ENCODE data around the gene RIMOC1. TPM values are rescaled to one million over a fixed set of nuclear protein-coding genes. Genes with fewer than 3 reads are reported as not detected.

RIMOC1 gene, protein sequence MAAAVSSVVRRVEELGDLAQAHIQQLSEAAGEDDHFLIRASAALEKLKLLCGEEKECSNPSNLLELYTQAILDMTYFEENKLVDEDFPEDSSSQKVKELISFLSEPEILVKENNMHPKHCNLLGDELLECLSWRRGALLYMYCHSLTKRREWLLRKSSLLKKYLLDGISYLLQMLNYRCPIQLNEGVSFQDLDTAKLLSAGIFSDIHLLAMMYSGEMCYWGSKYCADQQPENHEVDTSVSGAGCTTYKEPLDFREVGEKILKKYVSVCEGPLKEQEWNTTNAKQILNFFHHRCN
- polyA plus RNA-seq, result 19.6 TPM
- long read RNA-seq, donor 1, full-length matches to known transcripts, result 4 of 4 reads
- long read RNA-seq, donor 1, partial matches to known transcripts, result 0 of 4 reads
- long read RNA-seq, donor 1, other reads (novel, unspliced or antisense), result 0 of 4 reads
- long read RNA-seq, donor 2, full-length matches to known transcripts, result 6 of 6 reads
- long read RNA-seq, donor 2, partial matches to known transcripts, result 0 of 6 reads
- long read RNA-seq, donor 2, other reads (novel, unspliced or antisense), result 0 of 6 reads
- long read RNA-seq, donor 3, full-length matches to known transcripts, result 4 of 4 reads
- long read RNA-seq, donor 3, partial matches to known transcripts, result 0 of 4 reads
- long read RNA-seq, donor 3, other reads (novel, unspliced or antisense), result 0 of 4 reads
- long read RNA-seq, donor 4, result 0 reads
- long read RNA-seq, donor 5, full-length matches to known transcripts, result 6 of 6 reads
- long read RNA-seq, donor 5, partial matches to known transcripts, result 0 of 6 reads
- long read RNA-seq, donor 5, other reads (novel, unspliced or antisense), result 0 of 6 reads
- long read RNA-seq, donor 6, full-length matches to known transcripts, result 7 of 7 reads
- long read RNA-seq, donor 6, partial matches to known transcripts, result 0 of 7 reads
- long read RNA-seq, donor 6, other reads (novel, unspliced or antisense), result 0 of 7 reads
- long read RNA-seq, donor 7, full-length matches to known transcripts, result 2 of 2 reads
- long read RNA-seq, donor 7, partial matches to known transcripts, result 0 of 2 reads
- long read RNA-seq, donor 7, other reads (novel, unspliced or antisense), result 0 of 2 reads
- long read RNA-seq, donor 8, full-length matches to known transcripts, result 10 of 10 reads
- long read RNA-seq, donor 8, partial matches to known transcripts, result 0 of 10 reads
- long read RNA-seq, donor 8, other reads (novel, unspliced or antisense), result 0 of 10 reads
- long read RNA-seq, donor 9, full-length matches to known transcripts, result 1 of 1 reads
- long read RNA-seq, donor 9, partial matches to known transcripts, result 0 of 1 reads
- long read RNA-seq, donor 9, other reads (novel, unspliced or antisense), result 0 of 1 reads
- long read RNA-seq, donor 10, full-length matches to known transcripts, result 10 of 17 reads
- long read RNA-seq, donor 10, partial matches to known transcripts, result 7 of 17 reads
- long read RNA-seq, donor 10, other reads (novel, unspliced or antisense), result 0 of 17 reads
- long read RNA-seq, donor 11, full-length matches to known transcripts, result 3 of 25 reads
- long read RNA-seq, donor 11, partial matches to known transcripts, result 22 of 25 reads
- long read RNA-seq, donor 11, other reads (novel, unspliced or antisense), result 0 of 25 reads

DNA sequence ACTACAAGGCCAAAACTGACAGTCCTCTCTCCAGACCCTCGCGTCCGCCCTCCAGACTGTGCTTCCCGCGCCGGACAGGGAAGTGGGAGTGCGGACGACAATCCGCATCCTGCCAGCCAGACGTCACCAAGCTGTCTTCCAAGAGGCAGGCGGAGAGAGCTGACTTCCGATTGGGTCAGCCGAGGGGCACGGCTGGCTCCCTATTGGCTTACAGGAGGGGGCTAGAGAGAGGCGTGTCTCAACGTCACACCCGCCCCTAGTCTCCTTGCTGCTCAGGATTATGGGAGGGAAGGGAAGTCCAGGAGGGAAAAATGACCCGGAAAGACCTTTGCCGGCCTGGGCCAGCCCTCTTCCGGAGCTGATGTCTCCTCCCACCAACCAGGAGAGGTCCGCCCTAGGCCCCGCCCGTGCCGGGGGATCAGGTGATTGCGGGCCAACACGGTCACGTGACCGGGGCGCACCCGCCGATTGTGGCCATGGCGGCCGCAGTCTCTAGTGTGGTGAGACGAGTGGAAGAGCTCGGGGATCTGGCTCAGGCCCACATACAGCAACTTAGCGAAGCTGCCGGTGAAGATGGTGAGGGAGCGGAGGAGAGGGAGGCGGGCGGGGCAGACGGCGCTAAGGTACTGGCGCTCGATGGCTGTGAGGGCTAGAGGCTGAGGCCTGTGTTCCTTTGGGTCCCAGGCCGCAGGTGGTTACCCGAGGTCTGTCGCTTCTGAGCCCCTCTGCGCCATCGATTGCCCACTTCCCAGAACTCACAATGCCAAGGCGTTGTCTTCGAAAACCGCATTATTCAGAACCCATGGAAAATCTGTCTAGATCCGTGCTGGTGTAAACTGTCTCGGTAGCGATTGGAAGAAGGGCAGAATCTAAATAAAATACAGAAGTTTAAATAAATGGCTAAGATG lies at the start of gene RIMOC1:
Gene RIMOC1 (plus strand): TSS at position 453 of the 908 bp plus-strand sequence. CDS start 24 bp downstream, at position 477.
- DNase-seq, result peak; percentile 100
- WGBS (ENCODE audit: insufficient coverage, low lambda C conversion rate), result 0% methylated on average over 4 of the region's 55 CpGs
- Histone ChIP-seq H3K27me3 (ENCODE audit: control insufficient read depth, insufficient read depth, low read length) (peaks cover 2% of the 10 kb centered on the region), H3K9me3 (ENCODE audit: control insufficient read depth, low read depth, low read length) (no peaks in the 10 kb centered on the region), H3K36me3 (ENCODE audit: control insufficient read depth, insufficient read depth, low read length) (peaks cover 12% of the 10 kb centered on the region), H3K27ac (ENCODE audit: low read length) (peak within 1 kb of the TSS; percentile 84), H3K4me3 (ENCODE audit: low read length) (peak within 1 kb of the TSS; percentile 90), H3K4me1 (ENCODE audit: control insufficient read depth, insufficient read depth, low read length) (peaks cover 6% of the 10 kb centered on the region)

DNA sequence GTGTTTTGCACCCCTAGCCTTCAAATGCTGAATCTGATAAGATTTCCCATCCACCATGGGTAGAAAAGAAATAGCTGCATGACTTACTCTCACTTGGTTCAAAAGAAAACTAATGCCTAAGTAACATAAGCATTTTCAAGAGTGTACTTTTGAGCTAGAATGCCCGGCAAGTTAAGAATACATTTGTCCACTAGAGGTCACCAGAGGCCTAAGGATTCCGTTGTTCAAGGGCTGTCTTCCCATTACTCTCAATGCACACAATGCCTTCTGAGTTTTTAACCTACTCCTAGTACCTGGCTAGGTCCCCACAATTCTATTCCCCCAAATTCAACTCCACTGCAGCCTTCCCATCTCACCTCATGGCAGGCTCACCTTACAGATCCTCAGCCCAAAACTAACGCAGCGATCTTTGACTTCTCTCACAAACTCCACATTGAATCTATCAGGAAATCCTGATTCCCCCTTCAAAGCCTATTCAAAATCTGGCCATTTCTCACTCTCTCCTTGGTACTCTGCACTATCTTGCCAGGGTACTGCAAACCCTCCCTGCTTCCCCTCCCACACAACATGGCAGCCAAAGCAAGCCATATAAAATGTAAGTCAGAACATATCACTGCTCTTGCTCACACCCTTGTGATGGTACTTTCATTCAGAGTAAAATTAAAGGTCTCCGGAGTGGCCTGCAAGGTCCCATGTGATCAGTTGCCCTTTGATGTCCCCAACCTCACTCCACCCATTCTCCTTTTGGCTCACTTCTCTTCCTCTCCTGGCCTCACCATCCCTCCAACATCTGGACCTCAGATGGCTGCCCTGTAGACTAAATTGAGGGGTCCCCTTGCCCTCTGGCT lies 47.3 kb upstream of the RIMOC1 start:
- H3K27ac ChIP-seq (ENCODE audit: low read length), result no peak overlapping the region
- H3K27me3 ChIP-seq (ENCODE audit: control insufficient read depth, insufficient read depth, low read length), result no peaks in the 10 kb centered on the region
- no peak overlapping the region for H3K4me3 ChIP-seq (ENCODE audit: low read length)
- H3K36me3 ChIP-seq (ENCODE audit: control insufficient read depth, insufficient read depth, low read length), result peaks cover 26% of the 10 kb centered on the region
- no peaks in the 10 kb centered on the region for H3K4me1 ChIP-seq (ENCODE audit: control insufficient read depth, insufficient read depth, low read length)
- peak; percentile 50 to 59 for DNase-seq
- H3K9me3 ChIP-seq (ENCODE audit: control insufficient read depth, low read depth, low read length), result no peaks in the 10 kb centered on the region
- WGBS (ENCODE audit: insufficient coverage, low lambda C conversion rate), result 72% methylated on average over 2 of the region's 5 CpGs

DNA sequence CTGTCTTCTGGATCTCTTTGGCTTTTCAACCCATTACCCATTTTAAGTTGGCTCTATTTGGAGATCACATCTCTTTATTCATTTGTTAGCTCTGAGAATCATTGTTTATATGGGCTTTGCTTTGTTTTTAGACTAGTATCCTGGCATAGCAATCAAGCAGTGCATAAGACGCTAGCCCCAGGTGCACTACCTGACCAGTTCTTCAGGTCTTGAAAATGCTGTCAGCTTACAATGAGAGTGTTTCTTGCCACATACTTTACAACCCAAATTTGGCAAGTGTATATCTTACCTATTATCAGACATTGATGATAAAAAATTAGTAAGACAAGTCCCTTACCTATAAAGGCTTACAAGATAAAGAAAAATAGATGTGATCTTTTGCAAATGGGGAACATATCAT lies 46.2 kb upstream of the RIMOC1 start:
- Histone ChIP-seq H3K27ac (ENCODE audit: low read length) (no peak overlapping the region), H3K9me3 (ENCODE audit: control insufficient read depth, low read depth, low read length) (no peaks in the 10 kb centered on the region), H3K4me1 (ENCODE audit: control insufficient read depth, insufficient read depth, low read length) (no peaks in the 10 kb centered on the region), H3K36me3 (ENCODE audit: control insufficient read depth, insufficient read depth, low read length) (peaks cover 18% of the 10 kb centered on the region), H3K4me3 (ENCODE audit: low read length) (no peak overlapping the region), H3K27me3 (ENCODE audit: control insufficient read depth, insufficient read depth, low read length) (no peaks in the 10 kb centered on the region)
- WGBS (ENCODE audit: insufficient coverage, low lambda C conversion rate), result no CpG with 5 or more reads among the region's 1 CpG
- DNase-seq, result no peak

DNA sequence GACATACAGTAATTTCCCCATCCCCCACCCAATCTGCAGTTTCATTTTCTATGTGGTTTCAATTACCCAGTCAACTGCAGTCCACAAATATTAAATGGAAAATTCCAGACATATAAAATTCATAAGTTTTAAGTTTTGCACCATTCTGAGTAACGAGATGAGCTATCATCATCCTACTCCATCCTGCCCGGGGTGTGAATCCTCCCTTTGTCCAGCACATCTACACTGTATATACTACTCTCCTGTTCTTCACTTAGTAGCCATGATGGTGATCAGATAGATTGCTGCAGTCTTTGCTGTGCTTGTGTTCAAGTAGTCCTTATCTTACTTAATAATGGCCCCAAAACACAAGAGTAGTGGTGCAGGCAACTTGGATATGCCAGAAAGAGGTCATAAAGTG lies 45.3 kb upstream of the RIMOC1 start:
- no peak for DNase-seq
- Histone ChIP-seq H3K27ac (ENCODE audit: low read length) (no peak overlapping the region), H3K36me3 (ENCODE audit: control insufficient read depth, insufficient read depth, low read length) (peaks cover 14% of the 10 kb centered on the region), H3K4me1 (ENCODE audit: control insufficient read depth, insufficient read depth, low read length) (no peaks in the 10 kb centered on the region), H3K27me3 (ENCODE audit: control insufficient read depth, insufficient read depth, low read length) (no peaks in the 10 kb centered on the region), H3K9me3 (ENCODE audit: control insufficient read depth, low read depth, low read length) (no peaks in the 10 kb centered on the region), H3K4me3 (ENCODE audit: low read length) (no peak overlapping the region)
- no CpG with 5 or more reads among the region's 2 CpGs for WGBS (ENCODE audit: insufficient coverage, low lambda C conversion rate)

DNA sequence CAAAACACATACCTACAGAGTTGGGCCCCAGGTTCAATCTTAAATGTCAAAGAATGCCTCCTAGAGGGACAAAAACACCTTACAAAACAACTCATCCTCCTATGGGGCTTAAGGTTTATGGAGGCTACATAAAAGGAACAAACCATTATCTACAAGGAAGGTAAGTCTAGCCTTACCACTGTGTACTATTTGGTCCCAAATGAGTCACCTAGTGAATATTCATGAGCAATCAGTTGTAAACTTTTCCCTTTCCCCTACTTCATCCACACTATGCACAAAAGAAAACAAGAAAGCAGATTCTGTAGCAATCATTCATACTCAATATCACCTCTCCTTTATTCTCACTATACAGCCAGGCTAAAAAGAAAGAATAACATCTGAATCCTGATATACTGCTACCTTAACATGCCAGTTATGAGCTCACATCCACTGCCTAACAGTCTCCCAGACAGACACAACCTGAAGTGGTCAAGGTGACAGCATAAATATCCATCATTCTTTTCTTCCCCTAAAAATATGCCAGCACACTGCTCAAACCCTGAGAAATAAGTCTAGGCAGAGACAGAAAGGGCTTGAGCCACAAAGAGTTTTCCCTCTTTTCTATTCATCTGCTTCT lies 40.2 kb upstream of the RIMOC1 start:
- Histone ChIP-seq H3K4me1 (ENCODE audit: control insufficient read depth, insufficient read depth, low read length) (no peaks in the 10 kb centered on the region), H3K27ac (ENCODE audit: low read length) (no peak overlapping the region), H3K27me3 (ENCODE audit: control insufficient read depth, insufficient read depth, low read length) (no peaks in the 10 kb centered on the region), H3K9me3 (ENCODE audit: control insufficient read depth, low read depth, low read length) (no peaks in the 10 kb centered on the region), H3K4me3 (ENCODE audit: low read length) (no peak overlapping the region), H3K36me3 (ENCODE audit: control insufficient read depth, insufficient read depth, low read length) (peaks cover 6% of the 10 kb centered on the region)
- DNase-seq, result no peak

DNA sequence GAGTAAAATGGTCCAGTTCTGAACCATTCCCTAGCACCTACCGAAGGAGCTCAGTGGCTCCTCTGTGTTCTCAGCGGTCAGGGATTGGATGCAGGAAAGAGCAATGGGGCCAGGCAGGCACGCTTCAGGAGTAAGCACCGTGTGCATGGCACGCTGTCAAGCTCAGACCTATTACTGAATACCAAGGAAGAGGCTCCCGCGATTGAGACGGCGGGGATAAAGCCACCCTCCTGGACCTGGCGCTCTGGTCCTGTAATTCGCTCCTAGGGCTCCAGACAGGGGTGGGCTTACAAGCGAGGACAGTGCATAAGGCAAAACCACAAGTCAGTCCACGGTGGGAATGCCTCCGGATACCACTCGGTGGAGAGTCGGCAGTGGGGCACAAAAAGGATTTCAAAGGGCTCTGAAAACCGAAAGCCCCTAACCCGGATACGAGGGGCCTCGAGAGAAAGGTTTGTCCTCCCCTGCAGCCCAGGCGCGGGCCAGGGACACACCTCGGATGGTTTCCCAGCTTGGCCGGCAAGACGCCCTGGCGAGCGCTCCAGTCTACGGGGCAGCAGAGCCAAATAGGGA lies 34.9 kb upstream of the RIMOC1 start:
- no CpG with 5 or more reads among the region's 28 CpGs for WGBS (ENCODE audit: insufficient coverage, low lambda C conversion rate)
- Histone ChIP-seq H3K4me3 (ENCODE audit: low read length) (peak overlapping the region; percentile 92), H3K27me3 (ENCODE audit: control insufficient read depth, insufficient read depth, low read length) (no peaks in the 10 kb centered on the region), H3K27ac (ENCODE audit: low read length) (peak overlapping the region; percentile 77), H3K4me1 (ENCODE audit: control insufficient read depth, insufficient read depth, low read length) (peaks cover 7% of the 10 kb centered on the region), H3K9me3 (ENCODE audit: control insufficient read depth, low read depth, low read length) (peaks cover 3% of the 10 kb centered on the region), H3K36me3 (ENCODE audit: control insufficient read depth, insufficient read depth, low read length) (no peaks in the 10 kb centered on the region)
- DNase-seq, result peak in 1 of 2 donors; percentile 5

DNA sequence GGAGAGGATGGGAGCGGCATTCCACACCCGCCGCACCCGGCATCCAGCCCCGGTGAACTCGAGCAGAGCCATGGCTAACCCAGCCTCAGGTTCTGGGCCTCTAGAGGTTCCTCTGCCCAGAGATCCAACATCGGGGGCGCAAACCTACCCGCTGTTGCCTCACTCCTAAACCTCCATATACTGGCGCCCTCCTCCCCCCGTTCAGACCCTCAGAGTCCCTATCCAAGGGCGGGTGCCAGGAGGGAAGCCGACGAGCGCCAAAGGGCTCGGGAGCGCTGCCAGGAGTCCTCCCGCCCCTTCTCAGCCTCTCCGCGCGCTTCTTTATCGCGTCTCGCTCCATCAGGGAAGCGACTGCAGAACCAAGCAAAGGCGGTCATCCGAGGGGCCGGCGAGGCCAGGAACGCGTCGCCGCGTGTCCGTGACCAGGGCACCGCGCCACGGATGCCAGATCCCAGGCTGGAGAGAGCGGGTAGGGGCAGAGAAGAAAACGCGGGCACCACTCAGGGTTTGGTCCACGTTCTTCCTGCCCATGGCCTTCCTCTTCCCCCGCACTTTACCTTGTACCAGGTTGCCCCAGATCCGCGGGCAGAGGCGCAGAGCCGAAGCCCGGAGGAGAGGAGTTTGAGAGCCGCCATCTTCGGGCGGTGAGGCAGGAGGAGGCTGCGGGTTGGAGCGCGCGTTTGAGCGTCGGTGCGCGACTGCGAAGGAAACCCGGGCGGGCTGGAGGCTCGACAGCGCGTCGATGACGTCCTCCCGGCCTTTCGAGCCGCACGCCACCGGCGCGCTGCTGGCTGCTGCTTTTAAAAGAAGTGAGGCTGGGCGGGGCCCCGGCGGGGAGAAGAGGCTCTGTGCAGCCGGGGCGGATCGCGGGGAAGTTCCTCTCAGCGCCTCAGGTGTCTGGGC lies 34.2 kb upstream of the RIMOC1 start, which contains the start of gene OXCT1:
Gene OXCT1 (minus strand): TSS at position 702 of the 903 bp plus-strand sequence. CDS start 67 bp downstream, at position 635.
- H3K27ac ChIP-seq (ENCODE audit: low read length), result peak within 1 kb of the TSS; percentile 77
- H3K9me3 ChIP-seq (ENCODE audit: control insufficient read depth, low read depth, low read length), result peaks cover 3% of the 10 kb centered on the region
- WGBS (ENCODE audit: insufficient coverage, low lambda C conversion rate), result no CpG with 5 or more reads among the region's 82 CpGs
- H3K4me1 ChIP-seq (ENCODE audit: control insufficient read depth, insufficient read depth, low read length), result peaks cover 7% of the 10 kb centered on the region
- no peaks in the 10 kb centered on the region for H3K27me3 ChIP-seq (ENCODE audit: control insufficient read depth, insufficient read depth, low read length)
- peak; percentile 79 to 89 for DNase-seq
- H3K36me3 ChIP-seq (ENCODE audit: control insufficient read depth, insufficient read depth, low read length), result no peaks in the 10 kb centered on the region
- H3K4me3 ChIP-seq (ENCODE audit: low read length), result peak within 1 kb of the TSS; percentile 92
